Activated T-helper 1 cell treated with anti-CD3 and anti-CD28 coated beads, Interleukin-12 subunit alpha, Interleukin-12 subunit beta, Interleukin-2, Interleukin-4 antibody, amounts not matched to agents 30 ng/mL and 10 ng/mL and 1 ng/mL, durations not matched to agents 14 hours and 24 hours and 36 hours (primary cell): ENCODE measurements around the gene THBD. TPM values are rescaled to one million over a fixed set of nuclear protein-coding genes. Genes with fewer than 3 reads are reported as not detected.

ENCODE experiments used
- DNase-seq: peaks from one replicate; pipeline ENCODE4 v3.0.0; 2021; ENCODE audit warnings: low spot score
- H3K27ac Mint-ChIP-seq: one replicate; pipeline ENCODE4 v1.8.0; 2021; ENCODE audit warnings: mild to moderate bottlenecking, mixed read lengths
- H3K27me3 Mint-ChIP-seq: one replicate; pipeline ENCODE4 v1.8.0; 2022; ENCODE audit warnings: mild to moderate bottlenecking, moderate library complexity, mixed read lengths; ENCODE audit not compliant: insufficient read depth
- H3K36me3 Mint-ChIP-seq: one replicate; pipeline ENCODE4 v1.8.0; 2021; ENCODE audit warnings: low read depth, mixed read lengths
- H3K4me1 Mint-ChIP-seq: one replicate; pipeline ENCODE4 v1.8.0; 2021; ENCODE audit warnings: low read depth, mixed read lengths
- H3K4me3 Mint-ChIP-seq: one replicate; pipeline ENCODE4 v1.8.0; 2021; ENCODE audit warnings: mild to moderate bottlenecking, moderate library complexity, mixed read lengths
- H3K9me3 Mint-ChIP-seq: one replicate; pipeline ENCODE4 v1.8.0; 2021; ENCODE audit warnings: mixed read lengths
- intact Hi-C: fragments of 100-400 bp; cut with micrococcal nuclease; formaldehyde crosslinking; loops from one replicate; pipeline ENCODE4 v1.15.1; 2024
- total RNA-seq: library from RNA; stranded (reverse); gene quantifications from 2 replicates; pipeline ENCODE4 v1.2.3, GENCODE V29; 2022

THBD gene
- total RNA-seq, 1 donor from 2014 or later, result not detected

GRCh38 chr20:23050076-23050838 lies 785 bp upstream of the THBD start:
- intact Hi-C loops, result loop anchor here (1.0 to 5.0 kb wide), 2 partner anchors 147 to 185 kb away; no protein-coding TSS in a partner anchor
- H3K36me3 Mint-ChIP-seq, result peaks cover 2% of the 10 kb centered on the region
- no peaks in the 10 kb centered on the region for H3K4me1 Mint-ChIP-seq
- no peaks in the 10 kb centered on the region for H3K9me3 Mint-ChIP-seq
- no peak for DNase-seq
- H3K27me3 Mint-ChIP-seq, result peaks cover 65% of the 10 kb centered on the region
- no peak overlapping the region for H3K27ac Mint-ChIP-seq
- H3K4me3 Mint-ChIP-seq, result peak overlapping the region; percentile 53

GRCh38 chr20:23048283-23049200 lies 930 bp downstream of the THBD start:
- Mint-ChIP-seq H3K27ac (no peak overlapping the region), H3K4me3 (peak overlapping the region; percentile 7), H3K36me3 (peaks cover 2% of the 10 kb centered on the region), H3K9me3 (no peaks in the 10 kb centered on the region), H3K4me1 (no peaks in the 10 kb centered on the region), H3K27me3 (peaks cover 57% of the 10 kb centered on the region)
- intact Hi-C loops, result loop anchor here (2.0 kb wide), 1 partner anchor 358 kb away; no protein-coding TSS in a partner anchor
- peak; percentile 42 for DNase-seq

DNA sequence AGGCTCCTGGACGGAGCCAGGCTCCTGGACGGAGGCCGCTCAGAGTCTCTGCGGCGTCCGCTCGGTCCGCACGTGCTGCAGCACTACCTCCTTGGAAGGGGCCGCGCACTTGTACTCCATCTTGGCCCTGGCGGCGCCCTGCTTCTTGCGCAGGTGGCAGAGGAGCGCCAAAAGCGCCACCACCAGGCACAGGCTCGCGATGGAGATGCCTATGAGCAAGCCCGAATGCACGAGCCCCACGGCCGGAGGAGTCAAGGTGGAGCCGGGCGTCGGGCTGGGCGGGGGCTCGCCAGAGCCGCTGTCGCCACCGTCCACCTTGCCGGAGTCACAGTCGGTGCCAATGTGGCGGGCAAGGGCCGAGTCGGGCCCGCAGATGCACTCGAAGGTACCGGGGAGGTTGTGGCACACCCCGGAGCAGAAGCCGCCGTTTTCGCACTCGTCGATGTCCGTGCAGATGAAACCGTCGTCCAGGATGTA lies 1.7 kb downstream of the THBD start:
- DNase-seq, result no peak
- intact Hi-C loops, result loop anchor here (2.0 kb wide), 1 partner anchor 357 kb away; no protein-coding TSS in a partner anchor
- H3K4me3 Mint-ChIP-seq, result no peak overlapping the region

GRCh38 chr20:23047001-23047737 lies 2.3 kb downstream of the THBD start:
- H3K9me3 Mint-ChIP-seq, result no peaks in the 10 kb centered on the region
- intact Hi-C loops, result no loop called here
- peaks cover 48% of the 10 kb centered on the region for H3K27me3 Mint-ChIP-seq
- H3K4me3 Mint-ChIP-seq, result no peak overlapping the region
- H3K4me1 Mint-ChIP-seq, result no peaks in the 10 kb centered on the region
- peaks cover 2% of the 10 kb centered on the region for H3K36me3 Mint-ChIP-seq
- no peak for DNase-seq
- no peak overlapping the region for H3K27ac Mint-ChIP-seq

More for the DNA sequence above, 1.7 kb downstream of the THBD start:
- Mint-ChIP-seq H3K27ac (no peak overlapping the region), H3K9me3 (no peaks in the 10 kb centered on the region), H3K4me1 (no peaks in the 10 kb centered on the region), H3K36me3 (peaks cover 2% of the 10 kb centered on the region), H3K27me3 (peaks cover 54% of the 10 kb centered on the region)

- Mint-ChIP-seq H3K4me3 (no peak overlapping the region), H3K36me3 (peaks cover 2% of the 10 kb centered on the region), H3K27me3 (peaks cover 41% of the 10 kb centered on the region), H3K4me1 (no peaks in the 10 kb centered on the region), H3K9me3 (no peaks in the 10 kb centered on the region), H3K27ac (no peak overlapping the region)
- no peak for DNase-seq
- intact Hi-C loops, result no loop called here
Observed at GRCh38 chr20:23046431-23046830, 3.0 kb downstream of the THBD start.

DNA sequence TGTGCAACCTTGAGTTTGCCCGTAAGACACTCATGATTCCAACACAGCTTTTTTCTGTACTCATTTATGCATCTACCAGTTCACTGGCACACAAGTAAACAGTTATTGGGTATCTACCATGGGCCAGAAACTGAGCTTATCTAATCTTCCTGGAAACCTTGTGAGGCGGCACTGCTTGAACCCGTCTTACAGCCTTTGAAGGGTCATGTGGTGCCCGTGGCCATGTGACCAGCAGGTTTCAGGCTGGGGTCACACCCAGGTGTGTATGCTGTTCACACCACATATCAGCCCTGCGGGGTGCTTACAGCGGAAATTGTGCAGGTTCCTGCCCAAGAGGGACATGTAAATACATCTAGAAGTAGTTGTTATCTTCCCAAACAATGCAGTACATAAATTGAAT lies 6.1 kb downstream of the THBD start:
- Mint-ChIP-seq H3K27ac (no peak overlapping the region), H3K4me3 (no peak overlapping the region), H3K9me3 (no peaks in the 10 kb centered on the region), H3K4me1 (no peaks in the 10 kb centered on the region), H3K36me3 (peaks cover 2% of the 10 kb centered on the region), H3K27me3 (peaks cover 32% of the 10 kb centered on the region)
- DNase-seq, result no peak
- intact Hi-C loops, result no loop called here

DNA sequence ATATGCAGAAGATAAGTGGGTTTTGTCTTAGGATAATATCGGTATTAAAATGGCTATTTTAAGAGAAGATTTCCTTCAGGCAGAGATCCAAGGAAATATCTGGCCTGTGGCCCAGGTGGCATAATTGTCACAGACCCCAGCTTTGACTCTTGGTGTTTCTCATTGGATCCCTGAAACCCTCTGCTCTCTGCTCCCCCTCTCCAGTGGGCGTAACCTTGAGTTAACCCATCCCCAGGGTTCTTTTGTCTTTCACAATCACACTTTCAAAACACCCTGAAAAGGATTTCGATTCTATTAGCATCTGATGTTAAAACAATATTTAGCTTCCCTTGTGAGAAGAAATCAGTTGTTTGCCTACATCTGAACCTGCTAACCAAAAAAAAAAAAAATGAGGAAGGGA lies 7.2 kb downstream of the THBD start:
- Mint-ChIP-seq H3K4me3 (no peak overlapping the region), H3K4me1 (no peaks in the 10 kb centered on the region), H3K27ac (no peak overlapping the region), H3K9me3 (no peaks in the 10 kb centered on the region), H3K36me3 (peaks cover 2% of the 10 kb centered on the region), H3K27me3 (peaks cover 29% of the 10 kb centered on the region)
- intact Hi-C loops, result no loop called here
- no peak for DNase-seq

GRCh38 chr20:23039885-23040508 lies 9.5 kb downstream of the THBD start:
- intact Hi-C loops, result no loop called here
- DNase-seq, result no peak
- no peaks in the 10 kb centered on the region for H3K4me1 Mint-ChIP-seq
- no peak overlapping the region for H3K4me3 Mint-ChIP-seq
- H3K27ac Mint-ChIP-seq, result no peak overlapping the region
- no peaks in the 10 kb centered on the region for H3K9me3 Mint-ChIP-seq
- H3K36me3 Mint-ChIP-seq, result no peaks in the 10 kb centered on the region
- H3K27me3 Mint-ChIP-seq, result peaks cover 12% of the 10 kb centered on the region

GRCh38 chr20:23039136-23039875 lies 10.2 kb downstream of the THBD start:
- Mint-ChIP-seq H3K36me3 (no peaks in the 10 kb centered on the region), H3K27ac (no peak overlapping the region), H3K27me3 (peaks cover 11% of the 10 kb centered on the region), H3K4me3 (no peak overlapping the region), H3K9me3 (no peaks in the 10 kb centered on the region), H3K4me1 (no peaks in the 10 kb centered on the region)
- no peak for DNase-seq
- intact Hi-C loops, result no loop called here

GRCh38 chr20:23037017-23037481 lies 12.4 kb downstream of the THBD start:
- no peaks in the 10 kb centered on the region for H3K36me3 Mint-ChIP-seq
- intact Hi-C loops, result no loop called here
- DNase-seq, result no peak

GRCh38 chr20:23036371-23036770 lies 13.1 kb downstream of the THBD start:
- intact Hi-C loops, result no loop called here

More at GRCh38 chr20:23037017-23037481, 12.4 kb downstream of the THBD start:
- H3K27me3 Mint-ChIP-seq, result peaks cover 11% of the 10 kb centered on the region
- H3K4me3 Mint-ChIP-seq, result no peak overlapping the region
- H3K9me3 Mint-ChIP-seq, result no peaks in the 10 kb centered on the region
- H3K4me1 Mint-ChIP-seq, result no peaks in the 10 kb centered on the region
- no peak overlapping the region for H3K27ac Mint-ChIP-seq

More at GRCh38 chr20:23036371-23036770, 13.1 kb downstream of the THBD start:
- Mint-ChIP-seq H3K27ac (no peak overlapping the region), H3K27me3 (peaks cover 17% of the 10 kb centered on the region), H3K36me3 (no peaks in the 10 kb centered on the region), H3K4me1 (no peaks in the 10 kb centered on the region), H3K4me3 (no peak overlapping the region), H3K9me3 (no peaks in the 10 kb centered on the region)
- DNase-seq, result no peak
